Activated T-cell treated with anti-CD3 and anti-CD28 coated beads, Interleukin-2, amount 50 U/mL, for 4 hours (primary cell): ENCODE measurements around the gene ZC3H10. TPM values are rescaled to one million over a fixed set of nuclear protein-coding genes. Genes with fewer than 3 reads are reported as not detected.

Experiments used
- ATAC-seq, 2 donors: fragments of 200-7000 bp; cut with Tn5 transposase; one replicate each; pipeline ENCODE4 v1.10.0; 2021
- DNase-seq: peaks from one replicate; pipeline ENCODE4 v3.0.0-alpha.2; 2020
- H3K27me3 Mint-ChIP-seq: one replicate; pipeline ENCODE4 v1.8.0; 2021; ENCODE audit warnings: low read depth, mixed read lengths
- H3K36me3 Mint-ChIP-seq: one replicate; pipeline ENCODE4 v1.8.0; 2022; ENCODE audit warnings: mixed read lengths; ENCODE audit not compliant: insufficient read depth
- H3K4me1 Mint-ChIP-seq: one replicate; pipeline ENCODE4 v1.8.0; 2021; ENCODE audit warnings: low read depth, mixed read lengths
- H3K4me3 Mint-ChIP-seq: one replicate; pipeline ENCODE4 v1.8.0; 2021; ENCODE audit warnings: mild to moderate bottlenecking, moderate library complexity, mixed read lengths
- H3K9me3 Mint-ChIP-seq: one replicate; pipeline ENCODE4 v1.8.0; 2021; ENCODE audit warnings: mixed read lengths
- total RNA-seq, 3 donors: library from RNA; stranded (reverse); gene quantifications; one replicate each; pipeline ENCODE4 v1.2.1, GENCODE V29; 2021

Gene ZC3H10
- total RNA-seq, 3 donors from 2014 or later = 7.4 to 8.3 (median 8.2) TPM

DNA sequence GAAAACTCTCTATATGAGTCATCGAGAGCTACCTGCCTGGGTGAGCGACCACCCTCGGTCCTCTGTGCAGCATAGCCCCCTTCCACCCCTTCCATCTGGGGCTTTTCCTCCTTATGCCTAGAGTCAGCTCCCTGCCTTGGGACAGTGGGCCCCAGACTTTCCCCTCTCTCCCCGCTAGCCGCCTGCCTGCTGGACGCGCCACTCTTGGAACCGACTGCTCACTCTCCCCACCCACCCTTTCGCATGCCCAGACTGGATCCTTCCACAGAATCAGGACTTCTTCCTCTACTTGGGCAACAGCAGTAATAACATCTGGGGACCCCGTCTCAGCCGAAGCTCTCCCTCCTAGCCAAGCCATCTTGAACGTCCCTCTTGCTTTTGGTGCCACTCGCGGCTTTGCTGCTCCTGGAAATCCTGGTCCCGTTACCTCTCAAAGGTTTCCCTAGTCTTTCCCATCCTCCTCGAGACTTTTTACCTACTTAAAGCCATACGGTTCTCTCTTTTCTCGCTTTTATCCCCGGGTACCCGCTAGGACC is 10.7 kb downstream of the ZC3H10 start:
- no peaks in the 10 kb centered on the region for H3K9me3 Mint-ChIP-seq
- ATAC-seq (no peak), DNase-seq (no peak)
- H3K27me3 Mint-ChIP-seq = no peaks in the 10 kb centered on the region
- peaks cover 67% of the 10 kb centered on the region for H3K4me1 Mint-ChIP-seq
- peaks cover 26% of the 10 kb centered on the region for H3K36me3 Mint-ChIP-seq
- peak overlapping the region; percentile 95 for H3K4me3 Mint-ChIP-seq

GRCh38 chr12:56129206-56129941 is 11.3 kb downstream of the ZC3H10 start:
- peak overlapping the region; percentile 95 for H3K4me3 Mint-ChIP-seq
- peaks cover 32% of the 10 kb centered on the region for H3K36me3 Mint-ChIP-seq
- DNase-seq = peak; percentile 55
- no peaks in the 10 kb centered on the region for H3K27me3 Mint-ChIP-seq
- H3K4me1 Mint-ChIP-seq = peaks cover 65% of the 10 kb centered on the region
- no peaks in the 10 kb centered on the region for H3K9me3 Mint-ChIP-seq
- ATAC-seq = peak; percentile 9 to 11

DNA sequence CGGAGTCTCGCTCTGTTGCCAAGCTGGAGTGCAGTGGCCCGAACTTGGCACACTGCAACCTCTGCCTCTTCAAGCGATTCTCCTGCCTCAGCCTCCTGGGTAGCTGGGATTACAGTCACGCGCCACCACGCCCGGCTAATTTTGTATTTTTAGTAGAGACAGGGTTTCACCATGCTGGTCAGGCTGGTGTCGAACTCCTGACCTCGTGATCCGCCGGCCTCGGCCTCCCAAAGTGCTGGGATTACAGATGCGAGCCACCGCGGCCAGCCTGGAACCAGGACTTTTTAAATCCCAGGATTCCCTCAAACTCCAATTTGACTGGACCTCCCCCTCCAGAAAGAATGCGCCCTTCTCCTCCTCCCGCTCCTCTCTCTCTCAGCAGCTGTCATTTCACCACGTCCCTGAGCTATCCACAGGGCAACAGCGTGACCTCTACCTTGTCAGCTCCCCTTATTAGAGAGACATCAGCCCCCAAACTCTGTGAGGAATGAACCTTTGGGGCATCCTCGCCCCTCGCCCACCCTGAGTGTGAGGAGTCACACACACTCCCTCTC is 12.0 kb downstream of the ZC3H10 start:
- Mint-ChIP-seq H3K9me3 (no peaks in the 10 kb centered on the region), H3K36me3 (peaks cover 33% of the 10 kb centered on the region), H3K4me1 (peaks cover 63% of the 10 kb centered on the region), H3K4me3 (peak overlapping the region; percentile 95), H3K27me3 (no peaks in the 10 kb centered on the region)
- DNase-seq (no peak), ATAC-seq (no peak)

- ATAC-seq = no peak
- no peak for DNase-seq
- H3K27me3 Mint-ChIP-seq = no peaks in the 10 kb centered on the region
- H3K9me3 Mint-ChIP-seq = no peaks in the 10 kb centered on the region
- H3K36me3 Mint-ChIP-seq = peaks cover 33% of the 10 kb centered on the region
- H3K4me3 Mint-ChIP-seq = peak overlapping the region; percentile 95
- peaks cover 64% of the 10 kb centered on the region for H3K4me1 Mint-ChIP-seq
Measured at GRCh38 chr12:56130876-56131275, 12.8 kb downstream of the ZC3H10 start.

GRCh38 chr12:56134897-56135296 is 16.8 kb downstream of the ZC3H10 start:
- no peaks in the 10 kb centered on the region for H3K9me3 Mint-ChIP-seq
- ATAC-seq = no peak
- no peaks in the 10 kb centered on the region for H3K27me3 Mint-ChIP-seq
- H3K4me3 Mint-ChIP-seq = no peak overlapping the region
- DNase-seq = no peak
- peaks cover 61% of the 10 kb centered on the region for H3K36me3 Mint-ChIP-seq
- H3K4me1 Mint-ChIP-seq = peaks cover 69% of the 10 kb centered on the region

GRCh38 chr12:56137853-56138571 is 19.9 kb downstream of the ZC3H10 start:
- Mint-ChIP-seq H3K27me3 (no peaks in the 10 kb centered on the region), H3K36me3 (peaks cover 56% of the 10 kb centered on the region), H3K4me3 (no peak overlapping the region), H3K9me3 (no peaks in the 10 kb centered on the region), H3K4me1 (peaks cover 58% of the 10 kb centered on the region)
- DNase-seq (no peak), ATAC-seq (peak in 1 of 2 donors; percentile 20)

GRCh38 chr12:56141946-56142784 is 24.1 kb downstream of the ZC3H10 start:
- H3K27me3 Mint-ChIP-seq = no peaks in the 10 kb centered on the region
- no peak overlapping the region for H3K4me3 Mint-ChIP-seq
- H3K36me3 Mint-ChIP-seq = peaks cover 56% of the 10 kb centered on the region
- DNase-seq (no peak), ATAC-seq (no peak)
- H3K4me1 Mint-ChIP-seq = peaks cover 51% of the 10 kb centered on the region
- H3K9me3 Mint-ChIP-seq = no peaks in the 10 kb centered on the region

- Mint-ChIP-seq H3K4me1 (peaks cover 41% of the 10 kb centered on the region), H3K9me3 (no peaks in the 10 kb centered on the region), H3K27me3 (no peaks in the 10 kb centered on the region), H3K4me3 (no peak overlapping the region), H3K36me3 (peaks cover 49% of the 10 kb centered on the region)
- no peak for DNase-seq
- peak; percentile 48 to 50 for ATAC-seq
Measured at GRCh38 chr12:56143217-56143616, 25.2 kb downstream of the ZC3H10 start.

- DNase-seq (no peak), ATAC-seq (no peak)
- peaks cover 34% of the 10 kb centered on the region for H3K4me1 Mint-ChIP-seq
- no peak overlapping the region for H3K4me3 Mint-ChIP-seq
- no peaks in the 10 kb centered on the region for H3K9me3 Mint-ChIP-seq
- H3K36me3 Mint-ChIP-seq = peaks cover 42% of the 10 kb centered on the region
- H3K27me3 Mint-ChIP-seq = no peaks in the 10 kb centered on the region
Measured at GRCh38 chr12:56143870-56144269, 25.8 kb downstream of the ZC3H10 start.

DNA sequence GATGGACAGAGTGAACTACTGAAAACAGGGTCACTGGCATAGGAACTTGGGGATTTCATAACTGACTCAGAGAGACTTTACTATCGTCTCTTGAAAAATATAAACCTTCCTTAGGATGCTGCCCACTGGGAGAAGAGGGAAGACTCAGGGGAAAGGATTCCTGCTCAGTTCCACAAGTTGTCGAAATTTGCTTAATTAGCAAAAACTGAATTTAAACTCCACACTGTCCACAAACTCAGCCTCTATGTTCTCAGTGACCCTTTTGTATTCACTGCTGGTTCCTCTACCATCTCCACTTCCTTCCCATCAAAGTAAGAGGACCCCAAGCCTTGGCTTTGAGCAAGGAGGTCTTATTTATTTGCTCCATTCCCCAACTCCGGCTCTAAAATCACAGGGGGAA is 27.2 kb downstream of the ZC3H10 start:
- Mint-ChIP-seq H3K9me3 (no peaks in the 10 kb centered on the region), H3K27me3 (no peaks in the 10 kb centered on the region), H3K4me1 (peaks cover 31% of the 10 kb centered on the region), H3K36me3 (peaks cover 36% of the 10 kb centered on the region), H3K4me3 (no peak overlapping the region)
- ATAC-seq (no peak), DNase-seq (no peak)

- Mint-ChIP-seq H3K4me1 (peaks cover 36% of the 10 kb centered on the region), H3K9me3 (no peaks in the 10 kb centered on the region), H3K4me3 (no peak overlapping the region), H3K36me3 (peaks cover 26% of the 10 kb centered on the region), H3K27me3 (no peaks in the 10 kb centered on the region)
- DNase-seq = no peak
- no peak for ATAC-seq
Measured at GRCh38 chr12:56146492-56147460, 28.7 kb downstream of the ZC3H10 start.

DNA sequence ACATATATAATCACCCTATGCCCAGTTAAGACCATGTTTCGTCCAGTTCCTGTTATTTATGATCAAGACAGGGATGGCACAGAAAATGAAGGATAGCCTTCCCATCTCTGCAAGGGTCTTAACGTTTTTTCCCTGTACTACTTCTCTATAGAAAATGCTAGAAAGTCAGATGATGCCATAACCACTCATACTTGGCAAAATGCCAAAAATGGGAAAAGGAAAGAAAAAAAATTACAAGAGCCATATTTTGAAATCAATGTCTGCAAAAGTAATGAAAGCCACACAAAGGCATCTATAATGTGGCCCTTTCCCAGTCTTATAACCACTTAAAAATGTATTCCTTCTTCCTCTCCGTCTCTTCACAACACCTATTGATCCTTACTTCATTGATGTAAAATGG is 32.5 kb downstream of the ZC3H10 start:
- Mint-ChIP-seq H3K36me3 (peaks cover under 1% of the 10 kb centered on the region), H3K9me3 (no peaks in the 10 kb centered on the region), H3K4me3 (peak overlapping the region; percentile 85), H3K4me1 (peaks cover 27% of the 10 kb centered on the region), H3K27me3 (no peaks in the 10 kb centered on the region)
- DNase-seq (no peak), ATAC-seq (no peak)

DNA sequence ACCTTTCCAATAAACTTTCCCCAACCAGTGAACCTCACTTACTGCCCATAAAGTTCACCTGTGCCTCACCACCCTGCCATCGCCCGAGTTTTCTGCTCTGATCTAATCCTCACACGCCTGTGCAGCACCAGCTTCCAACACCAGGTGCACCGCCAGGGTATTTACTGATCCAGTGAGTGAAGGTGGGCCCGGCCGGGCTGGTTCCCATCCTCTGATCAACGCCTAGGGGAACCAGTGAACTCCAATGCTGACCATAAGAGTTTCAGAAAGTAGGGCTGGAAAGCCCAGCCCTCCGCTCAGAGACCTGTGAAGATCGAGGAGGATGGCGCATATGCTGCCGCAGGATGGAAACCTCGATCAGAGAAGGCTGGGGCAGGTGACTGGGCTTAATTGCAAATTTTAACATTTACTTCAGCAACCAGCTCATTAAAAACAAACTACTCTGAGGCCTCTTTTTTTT is 33.6 kb downstream of the ZC3H10 start:
- H3K36me3 Mint-ChIP-seq = peaks cover 2% of the 10 kb centered on the region
- H3K9me3 Mint-ChIP-seq = no peaks in the 10 kb centered on the region
- H3K27me3 Mint-ChIP-seq = no peaks in the 10 kb centered on the region
- peak overlapping the region; percentile 85 for H3K4me3 Mint-ChIP-seq
- ATAC-seq = peak; percentile 71 to 72
- peak; percentile 58 for DNase-seq
- H3K4me1 Mint-ChIP-seq = peaks cover 27% of the 10 kb centered on the region
